ENCODE data around the gene METTL6.
"Not testable (repeated sequence)": the region's sequence is repeated elsewhere in the genome, so short reads cannot be mapped to it uniquely, and the experiment has no call there.

The METTL6 gene

GRCh38 chr3:15403495-15403894, 23.8 kb downstream of the METTL6 start:
- no peak for DNase-seq (ENCODE audit: extremely low read depth, low read depth)
- no peak for TF ChIP-seq CTCF (IDR thresholded peaks at IDR 0.05; ENCODE audit: low read depth, low read length)

DNA sequence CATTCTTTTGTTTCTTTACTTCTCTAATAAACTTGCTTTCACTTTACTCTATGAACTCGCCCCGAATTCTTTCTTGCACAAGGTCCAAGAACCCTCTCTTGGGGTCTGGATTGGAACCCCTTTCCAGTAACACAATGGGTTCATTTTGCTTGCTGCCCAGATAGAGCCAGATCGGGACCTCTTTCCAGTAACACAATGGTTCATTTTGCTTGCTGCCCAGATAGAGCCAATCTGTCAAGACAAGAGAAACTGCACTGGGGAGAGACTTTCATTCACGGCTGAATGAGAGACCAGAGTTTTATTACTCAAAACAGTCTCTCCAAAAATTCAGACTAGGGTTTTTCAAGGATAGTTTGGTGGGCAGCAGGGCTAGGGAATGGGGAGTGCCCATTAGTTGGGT, 25.4 kb downstream of the METTL6 start:
- no peak for TF ChIP-seq CTCF (IDR thresholded peaks at IDR 0.05; ENCODE audit: low read depth, low read length)

GRCh38 chr3:15399970-15400369, 27.4 kb downstream of the METTL6 start:
- no peak for TF ChIP-seq CTCF (IDR thresholded peaks at IDR 0.05; ENCODE audit: low read depth, low read length)
- DNase-seq (ENCODE audit: extremely low read depth, low read depth), result no peak

More for the DNA sequence above, 25.4 kb downstream of the METTL6 start:
- DNase-seq (ENCODE audit: extremely low read depth, low read depth), result no peak

DNA sequence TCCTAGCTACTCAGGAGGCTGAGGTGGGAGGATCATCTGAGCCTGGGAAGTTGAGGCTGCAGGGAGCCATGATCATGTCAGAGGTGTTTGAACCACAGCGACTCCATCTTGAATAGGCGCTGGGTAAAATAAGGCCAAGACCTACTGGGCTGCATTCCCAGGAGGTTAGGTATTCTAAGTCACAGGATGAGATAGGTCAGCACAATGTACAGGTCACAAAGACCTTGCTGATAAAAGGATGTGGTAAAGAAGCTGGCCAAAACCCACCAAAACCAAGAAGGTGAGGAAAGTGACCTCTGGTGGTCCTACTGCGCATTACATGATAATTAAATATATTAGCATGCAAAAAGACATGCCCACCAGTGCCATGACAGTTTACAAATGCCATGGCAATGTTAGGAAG, 28.6 kb downstream of the METTL6 start:
- not testable (repeated sequence) for DNase-seq (ENCODE audit: extremely low read depth, low read depth)

GRCh38 chr3:15393252-15393651, 34.1 kb downstream of the METTL6 start:
- DNase-seq (ENCODE audit: extremely low read depth, low read depth), result not testable (repeated sequence)

GRCh38 chr3:15391007-15391406, 36.3 kb downstream of the METTL6 start:
- TF ChIP-seq CTCF (IDR thresholded peaks at IDR 0.05; ENCODE audit: low read depth, low read length), result no peak
- no peak for DNase-seq (ENCODE audit: extremely low read depth, low read depth)

GRCh38 chr3:15390460-15390859, 36.9 kb downstream of the METTL6 start:
- no peak for DNase-seq (ENCODE audit: extremely low read depth, low read depth)
- no peak for TF ChIP-seq CTCF (IDR thresholded peaks at IDR 0.05; ENCODE audit: low read depth, low read length)

DNA sequence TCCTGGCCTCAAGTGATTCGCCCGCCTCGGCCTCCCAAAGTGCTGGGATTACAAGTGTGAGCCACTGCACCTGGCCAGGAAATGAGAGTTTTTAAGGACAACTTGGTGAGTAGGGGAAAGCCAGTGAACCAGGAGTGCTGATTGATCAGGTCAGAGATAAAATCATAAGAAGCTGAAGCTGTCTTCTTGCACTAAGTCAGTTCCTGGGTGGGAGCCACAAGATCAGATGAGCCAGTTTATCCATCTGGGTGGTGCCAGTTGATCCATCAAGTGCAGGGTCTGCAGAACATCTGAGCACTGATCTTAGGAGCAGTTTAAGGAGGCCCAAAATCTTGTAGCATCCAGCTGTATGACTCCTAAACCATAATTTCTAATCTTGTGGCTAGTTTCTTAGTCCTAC, 39.0 kb downstream of the METTL6 start:
- DNase-seq (ENCODE audit: extremely low read depth, low read depth), result not testable (repeated sequence)

DNA sequence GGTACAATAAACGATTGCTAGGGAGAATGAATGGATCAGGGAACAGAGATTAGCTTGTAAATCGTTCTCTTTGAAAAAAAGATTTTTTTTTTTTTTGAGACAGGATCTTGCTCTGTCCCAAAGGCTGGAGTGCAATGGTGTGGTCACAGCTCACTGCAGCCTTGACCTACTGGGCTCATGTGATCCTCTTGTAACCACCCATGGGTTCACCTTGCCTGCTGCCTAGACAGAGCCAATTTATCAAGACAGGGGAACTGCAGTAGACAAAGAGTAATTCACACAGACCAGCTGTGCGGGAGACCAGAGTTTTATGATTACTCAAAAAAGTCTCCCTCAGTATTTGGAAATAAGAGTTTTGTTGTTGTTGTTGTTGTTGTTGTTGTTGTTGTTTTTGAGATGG, 39.6 kb downstream of the METTL6 start:
- no peak for DNase-seq (ENCODE audit: extremely low read depth, low read depth)
- TF ChIP-seq CTCF (IDR thresholded peaks at IDR 0.05; ENCODE audit: low read depth, low read length), result no peak
